ENCODE results near the gene ATXN2.

The ATXN2 gene

DNA sequence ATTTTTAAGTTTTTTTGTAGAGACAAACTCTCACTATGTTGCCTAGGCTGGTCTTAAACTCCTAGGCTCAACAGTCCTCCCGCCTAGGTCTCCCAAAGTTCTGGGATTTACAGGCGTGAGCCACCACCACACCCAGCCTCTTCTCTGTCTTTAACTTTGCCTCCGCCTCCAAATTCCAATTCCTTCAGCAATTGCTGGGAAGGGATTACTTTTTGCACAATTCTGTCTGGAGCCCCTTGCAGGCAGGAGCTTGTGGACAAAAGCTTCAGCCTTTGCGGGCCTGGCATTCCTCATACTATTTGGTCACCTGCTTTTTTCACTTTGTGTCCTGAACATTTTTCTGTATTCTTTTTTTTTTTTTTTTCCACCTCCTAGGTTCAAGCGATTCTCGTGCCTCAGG lies 167.3 kb downstream of the ATXN2 start:
- no peak overlapping the region for H3K4me3 ChIP-seq (ENCODE audit: low read depth, low read length)
- H3K9me3 ChIP-seq, result no peaks in the 10 kb centered on the region

DNA sequence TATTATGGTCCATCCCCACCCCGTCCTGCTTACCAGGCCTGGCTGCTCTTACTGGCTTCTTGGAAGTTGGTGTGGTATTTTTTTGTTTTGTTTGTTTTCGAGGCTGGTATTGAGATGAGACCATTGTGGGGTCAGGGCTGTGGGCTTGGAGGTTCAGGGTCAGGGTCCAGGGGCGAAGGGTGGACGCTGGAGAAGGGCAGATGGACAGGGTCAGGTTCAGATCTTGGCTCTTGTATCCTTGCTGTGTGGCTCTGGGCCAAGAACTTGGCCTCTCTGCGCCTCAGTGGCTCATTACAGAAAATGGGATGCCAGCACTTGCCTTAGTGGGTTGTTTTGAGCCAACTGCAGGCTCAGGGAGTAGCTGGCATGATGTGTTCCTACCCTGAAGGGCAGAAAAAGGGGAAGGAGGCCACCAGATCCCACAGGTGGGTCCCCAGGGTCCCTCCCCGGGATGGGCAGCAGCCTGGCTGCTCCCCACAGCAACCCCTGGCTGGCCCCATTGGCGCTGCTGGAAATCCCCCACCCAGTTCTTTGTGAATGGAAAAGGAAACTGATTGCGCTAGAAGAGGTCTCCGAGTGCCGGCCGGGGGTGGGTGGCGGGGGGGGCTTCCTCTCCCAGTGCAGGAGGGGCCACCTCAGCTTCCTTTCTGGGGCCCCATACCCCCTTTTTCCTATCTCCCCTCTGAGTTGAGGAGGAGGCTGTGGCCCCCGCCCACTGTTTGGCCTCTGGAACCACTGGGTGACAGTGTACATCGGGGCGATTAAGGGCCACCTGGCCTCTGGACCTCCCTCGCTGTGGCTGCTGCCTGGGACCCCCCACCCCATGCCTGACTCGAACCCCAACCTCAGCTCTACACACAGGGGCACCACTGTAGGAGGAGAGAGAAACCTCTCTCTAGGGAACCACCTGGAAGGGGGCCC lies 168.4 kb downstream of the ATXN2 start:
- Histone ChIP-seq H3K9me3 (no peaks in the 10 kb centered on the region), H3K27me3 (no peaks in the 10 kb centered on the region), H3K4me1 (peaks cover 15% of the 10 kb centered on the region), H3K36me3 (no peaks in the 10 kb centered on the region; the same call in 1 of the 2 replicates), H3K4me3 (ENCODE audit: low read depth, low read length) (no peak overlapping the region)
- DNase-seq, result no peak
- TF ChIP-seq, protein P1, sequence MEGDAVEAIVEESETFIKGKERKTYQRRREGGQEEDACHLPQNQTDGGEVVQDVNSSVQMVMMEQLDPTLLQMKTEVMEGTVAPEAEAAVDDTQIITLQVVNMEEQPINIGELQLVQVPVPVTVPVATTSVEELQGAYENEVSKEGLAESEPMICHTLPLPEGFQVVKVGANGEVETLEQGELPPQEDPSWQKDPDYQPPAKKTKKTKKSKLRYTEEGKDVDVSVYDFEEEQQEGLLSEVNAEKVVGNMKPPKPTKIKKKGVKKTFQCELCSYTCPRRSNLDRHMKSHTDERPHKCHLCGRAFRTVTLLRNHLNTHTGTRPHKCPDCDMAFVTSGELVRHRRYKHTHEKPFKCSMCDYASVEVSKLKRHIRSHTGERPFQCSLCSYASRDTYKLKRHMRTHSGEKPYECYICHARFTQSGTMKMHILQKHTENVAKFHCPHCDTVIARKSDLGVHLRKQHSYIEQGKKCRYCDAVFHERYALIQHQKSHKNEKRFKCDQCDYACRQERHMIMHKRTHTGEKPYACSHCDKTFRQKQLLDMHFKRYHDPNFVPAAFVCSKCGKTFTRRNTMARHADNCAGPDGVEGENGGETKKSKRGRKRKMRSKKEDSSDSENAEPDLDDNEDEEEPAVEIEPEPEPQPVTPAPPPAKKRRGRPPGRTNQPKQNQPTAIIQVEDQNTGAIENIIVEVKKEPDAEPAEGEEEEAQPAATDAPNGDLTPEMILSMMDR (IDR thresholded peaks at IDR 0.05; ENCODE audit: low read depth, low read length), result no peak

More for the DNA sequence above, 167.3 kb downstream of the ATXN2 start:
- Histone ChIP-seq H3K36me3 (no peaks in the 10 kb centered on the region; the same call in 1 of the 2 replicates), H3K27me3 (no peaks in the 10 kb centered on the region), H3K4me1 (peaks cover 15% of the 10 kb centered on the region)
- DNase-seq, result no peak
- TF ChIP-seq, protein P1 (IDR thresholded peaks at IDR 0.05; ENCODE audit: low read depth, low read length), result no peak

DNA sequence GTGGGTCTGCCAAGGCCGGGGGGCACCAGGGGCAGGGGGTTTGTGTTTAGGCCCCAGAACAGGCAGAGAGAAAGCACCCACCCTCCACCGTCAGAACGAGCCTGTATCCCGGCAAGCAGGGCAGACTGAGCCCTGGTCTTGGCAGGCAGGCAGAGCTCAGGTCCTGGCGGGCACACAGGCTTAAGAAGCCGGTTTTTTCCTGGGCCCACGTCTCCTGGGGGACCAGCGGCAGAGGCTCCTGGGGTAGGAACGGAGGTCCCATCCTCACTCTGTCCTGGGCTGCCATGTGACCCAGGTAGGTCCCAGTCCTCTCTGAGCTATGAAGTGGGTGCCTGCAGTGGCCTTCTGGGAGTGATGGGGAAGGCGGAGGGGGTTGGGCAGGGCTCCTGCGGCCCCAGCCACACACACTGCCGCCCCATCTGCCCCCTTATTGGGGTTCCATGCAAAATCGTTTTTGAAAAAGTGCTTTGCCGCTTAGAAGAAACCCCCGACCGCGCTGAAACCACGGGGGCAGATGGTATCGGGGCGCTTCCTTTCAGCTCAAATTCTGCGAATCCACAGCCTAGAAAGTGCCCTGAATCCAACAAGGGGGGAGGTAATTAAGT lies 169.2 kb downstream of the ATXN2 start:
- Histone ChIP-seq H3K9me3 (no peaks in the 10 kb centered on the region), H3K4me1 (peaks cover 12% of the 10 kb centered on the region)
- no peak for DNase-seq

DNA sequence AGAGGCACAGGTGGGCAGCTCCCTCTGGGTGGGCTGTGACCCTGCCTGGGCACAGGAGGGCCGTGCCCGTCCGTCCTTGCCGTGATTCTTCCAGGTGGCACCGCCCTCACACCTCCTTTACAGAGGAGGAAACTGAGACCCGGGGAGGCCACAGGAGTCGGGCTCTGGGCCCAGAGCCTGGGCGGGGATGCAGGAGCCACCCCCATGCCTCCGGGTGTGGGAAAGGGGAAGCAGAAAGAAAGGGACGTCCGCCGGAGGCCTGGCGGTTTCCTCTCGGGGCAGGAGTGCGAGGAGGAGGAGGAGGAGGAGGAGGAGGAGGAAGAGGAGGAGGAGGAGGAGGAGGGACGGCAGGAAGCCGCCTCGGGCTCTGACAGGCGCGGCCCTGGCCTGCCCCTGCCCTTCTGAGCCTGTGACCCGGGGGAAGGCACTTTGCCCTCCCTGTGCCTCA lies 170.4 kb downstream of the ATXN2 start:
- peaks cover 9% of the 10 kb centered on the region for H3K4me1 ChIP-seq
- TF ChIP-seq, protein P1 (IDR thresholded peaks at IDR 0.05; ENCODE audit: low read depth, low read length), result no peak
- H3K36me3 ChIP-seq, result no peaks in the 10 kb centered on the region; the same call in none of the 2 replicates
- no peak overlapping the region for H3K4me3 ChIP-seq (ENCODE audit: low read depth, low read length)
- H3K27me3 ChIP-seq, result no peaks in the 10 kb centered on the region
- H3K9me3 ChIP-seq, result no peaks in the 10 kb centered on the region
- DNase-seq, result no peak

More for the DNA sequence above, 169.2 kb downstream of the ATXN2 start:
- no peaks in the 10 kb centered on the region for H3K27me3 ChIP-seq
- TF ChIP-seq, protein P1 (IDR thresholded peaks at IDR 0.05; ENCODE audit: low read depth, low read length), result no peak
- no peaks in the 10 kb centered on the region; the same call in 1 of the 2 replicates for H3K36me3 ChIP-seq
- no peak overlapping the region for H3K4me3 ChIP-seq (ENCODE audit: low read depth, low read length)

DNA sequence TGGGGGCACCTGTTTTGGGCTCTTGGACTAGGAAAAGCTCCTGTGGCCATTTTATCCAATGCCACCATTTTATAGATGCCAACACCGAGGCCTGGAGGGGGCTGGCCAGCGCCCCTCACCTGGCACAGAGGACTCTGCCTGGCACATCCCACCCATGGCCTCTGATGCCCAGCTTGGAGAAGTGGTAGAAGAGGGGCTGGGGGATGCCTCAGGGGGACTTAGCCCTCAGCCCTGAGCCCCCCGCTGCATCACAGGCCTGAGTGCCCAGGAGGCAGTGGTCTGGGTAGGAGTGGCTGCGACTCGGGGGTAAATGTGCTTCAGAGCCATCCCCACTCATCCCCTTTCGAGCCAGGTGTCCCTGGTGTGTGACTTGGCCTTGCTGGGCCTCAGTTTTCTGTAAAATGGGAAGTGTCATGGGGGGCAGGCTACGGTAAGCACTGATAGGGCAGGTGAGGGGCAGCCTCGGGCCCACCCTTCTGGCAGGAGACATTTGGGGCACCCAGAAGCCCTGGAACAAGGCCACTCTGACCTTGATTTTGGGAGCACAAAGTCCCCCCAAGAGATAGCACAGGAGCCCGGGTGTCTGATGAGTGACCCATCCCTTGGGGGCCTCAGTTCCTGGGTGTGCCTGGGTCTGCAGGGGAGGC lies 170.9 kb downstream of the ATXN2 start:
- Histone ChIP-seq H3K4me3 (ENCODE audit: low read depth, low read length) (no peak overlapping the region), H3K9me3 (no peaks in the 10 kb centered on the region), H3K4me1 (peaks cover 9% of the 10 kb centered on the region), H3K27me3 (no peaks in the 10 kb centered on the region), H3K36me3 (no peaks in the 10 kb centered on the region; the same call in none of the 2 replicates)
- no peak for DNase-seq
- TF ChIP-seq, protein P1 (IDR thresholded peaks at IDR 0.05; ENCODE audit: low read depth, low read length), result no peak

Measured in BE2C (cell line).